GM21619 (cell line): Measurements from ENCODE around the gene ENG.
A peak's percentile ranks its signal among the peaks of the same experiment; 100 is the strongest.
"Not testable (repeated sequence)": the region's sequence is repeated elsewhere in the genome, so short reads cannot be mapped to it uniquely, and the experiment has no call there.

ENCODE experiments used
- ATAC-seq: cut with Tn5 transposase; IDR thresholded peaks from one replicate; pipeline ENCODE4 v1.9.1; 2021; ENCODE audit not compliant: unreplicated experiment

ENG gene

GRCh38 chr9:127854184-127854806 is at the start of gene ENG:
Gene ENG, minus strand, starts transcription at chr9:127854658. Its CDS starts 303 bp downstream, at chr9:127854355.
- ATAC-seq = no peak

- ATAC-seq = no peak
Observed at GRCh38 chr9:127903557-127904475, 49.4 kb upstream of the ENG start.

- peak; percentile 37 for ATAC-seq
Observed at GRCh38 chr9:127899128-127899943, 44.9 kb upstream of the ENG start, which contains the start of gene ST6GALNAC6. Gene ST6GALNAC6, minus strand, starts transcription at chr9:127899603. Its CDS starts 1,622 bp downstream, at chr9:127897981.

GRCh38 chr9:127898433-127899127 is 44.1 kb upstream of the ENG start:
- ATAC-seq = peak; percentile 18

- no peak for ATAC-seq
Observed at GRCh38 chr9:127897193-127897692, 42.8 kb upstream of the ENG start.

- no peak for ATAC-seq
Observed at GRCh38 chr9:127896395-127897192, 42.1 kb upstream of the ENG start.

- ATAC-seq = no peak
Observed at GRCh38 chr9:127895811-127896210, 41.4 kb upstream of the ENG start.

GRCh38 chr9:127893392-127893791 is 38.9 kb upstream of the ENG start:
- no peak for ATAC-seq

- ATAC-seq = no peak
Observed at GRCh38 chr9:127892831-127893230, 38.4 kb upstream of the ENG start.

GRCh38 chr9:127890053-127890452 is 35.6 kb upstream of the ENG start:
- ATAC-seq = no peak

GRCh38 chr9:127887792-127888191 is 33.3 kb upstream of the ENG start:
- no peak for ATAC-seq

GRCh38 chr9:127886401-127886972 is 32.0 kb upstream of the ENG start:
- no peak for ATAC-seq

GRCh38 chr9:127885508-127886281 is 31.2 kb upstream of the ENG start:
- no peak for ATAC-seq

GRCh38 chr9:127884976-127885490 is 30.6 kb upstream of the ENG start:
- ATAC-seq = no peak

GRCh38 chr9:127884427-127884911 is 30.0 kb upstream of the ENG start:
- ATAC-seq = no peak

GRCh38 chr9:127883959-127884358 is 29.5 kb upstream of the ENG start:
- no peak for ATAC-seq

GRCh38 chr9:127881715-127882114 is 27.3 kb upstream of the ENG start:
- ATAC-seq = not testable (repeated sequence)

GRCh38 chr9:127880143-127880542 is 25.7 kb upstream of the ENG start:
- no peak for ATAC-seq
